Heart left ventricle (tissue), 13 donors: ENCODE data around the gene PER2.

Experiments
- POLR2A ChIP-seq, 2 donors: fragments of 450-650 bp; IDR thresholded peaks; one replicate each; pipeline ENCODE4 v1.6.1; 2017; ENCODE audit warnings: antibody characterized with exemption in 2 of 2, mild to moderate bottlenecking in 2 of 2, moderate library complexity in 2 of 2
- TF ChIP-seq, protein P1 (sequence below), 12 donors: fragments of 200-600 bp; sonication (generic) in 4 of 12; IDR thresholded peaks; one replicate each; pipeline versions ENCODE4 v1.5.0 to v1.8.0; 2018 to 2022; ENCODE audit warnings: antibody characterized with exemption in 12 of 12, mild to moderate bottlenecking in 5 of 12
- donor health status: ischemic (EF 13 %, LVEDD 7.1; RV severe dilation, severe dysfunction).
- donor health status: DM: no; HTN: yes; CAD: no.
- donor health status: DM: no; HTN: no; CAD: no.
- donor health status: ischemic (EF 25% LVEDD 6.9; RV normal size, moderate dysfunction).
- donor health status: ischemic (EF 25% LVEDD 5.7; RV mildly dilated, moderate dysfunction).
- donor health status: ischemic (EF 35%, LVEDD 5.7; RV mildly dilated, moderate dysfunction).
- donor health status: nonischemic (EF 11% LVEDD 7.7; RV severe dilation, severe dysfunction).
- donor health status: DM: yes; HTN: yes; CAD: no.
- donor health status: PGD.
- donor health status: ischemic (EF 29% LVEDD 5.4; RV normal size, mild dysfunction).
- donor health status: nonischemic (EF 23%, LVEDD 6.1; RV moderate dilation, normal function).

DNA sequence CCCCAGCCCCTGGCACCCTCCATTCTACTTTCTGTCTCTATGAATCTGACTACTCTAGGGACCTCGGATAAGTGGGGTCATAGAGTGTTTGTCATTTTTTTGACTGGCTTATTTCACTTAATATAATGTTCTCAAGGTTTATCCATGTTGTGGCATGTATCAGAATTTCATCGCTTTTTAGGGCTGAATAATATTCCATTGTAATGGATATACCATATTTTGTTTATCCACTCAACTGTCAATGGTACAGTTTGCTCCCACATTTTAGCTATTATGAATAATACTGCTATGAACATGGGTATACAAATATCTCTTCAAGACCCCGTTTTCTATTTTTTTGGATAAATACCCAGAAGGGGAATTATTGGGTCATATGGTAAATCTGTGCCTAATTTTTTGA lies 39.3 kb upstream of the PER2 start:
- TF ChIP-seq, protein P1, sequence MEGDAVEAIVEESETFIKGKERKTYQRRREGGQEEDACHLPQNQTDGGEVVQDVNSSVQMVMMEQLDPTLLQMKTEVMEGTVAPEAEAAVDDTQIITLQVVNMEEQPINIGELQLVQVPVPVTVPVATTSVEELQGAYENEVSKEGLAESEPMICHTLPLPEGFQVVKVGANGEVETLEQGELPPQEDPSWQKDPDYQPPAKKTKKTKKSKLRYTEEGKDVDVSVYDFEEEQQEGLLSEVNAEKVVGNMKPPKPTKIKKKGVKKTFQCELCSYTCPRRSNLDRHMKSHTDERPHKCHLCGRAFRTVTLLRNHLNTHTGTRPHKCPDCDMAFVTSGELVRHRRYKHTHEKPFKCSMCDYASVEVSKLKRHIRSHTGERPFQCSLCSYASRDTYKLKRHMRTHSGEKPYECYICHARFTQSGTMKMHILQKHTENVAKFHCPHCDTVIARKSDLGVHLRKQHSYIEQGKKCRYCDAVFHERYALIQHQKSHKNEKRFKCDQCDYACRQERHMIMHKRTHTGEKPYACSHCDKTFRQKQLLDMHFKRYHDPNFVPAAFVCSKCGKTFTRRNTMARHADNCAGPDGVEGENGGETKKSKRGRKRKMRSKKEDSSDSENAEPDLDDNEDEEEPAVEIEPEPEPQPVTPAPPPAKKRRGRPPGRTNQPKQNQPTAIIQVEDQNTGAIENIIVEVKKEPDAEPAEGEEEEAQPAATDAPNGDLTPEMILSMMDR (IDR thresholded peaks at IDR 0.05) = no peak
- TF ChIP-seq POLR2A (IDR thresholded peaks at IDR 0.05) = no peak
